H9 (cell line): Measurements from ENCODE around the gene GCNT1. TPM values are rescaled to one million over a fixed set of nuclear protein-coding genes. Genes with fewer than 3 reads are reported as not detected.

Source experiments
- DNase-seq: peaks from one replicate; pipeline ENCODE4 v3.0.0-alpha.2; 2017
- H2AFZ ChIP-seq: one replicate; pipeline ENCODE4 v1.6.1; 2013; ENCODE audit warnings: mild to moderate bottlenecking, low read length, control low read depth, moderate library complexity
- H2AK5ac ChIP-seq: 2 replicates; pipeline ENCODE4 v1.6.1; 2013; ENCODE audit warnings: low read length, control low read depth, mixed read lengths; ENCODE audit not compliant: insufficient read length
- H2BK120ac ChIP-seq: one replicate; pipeline ENCODE4 v1.6.1; 2013; ENCODE audit warnings: low read depth, mild to moderate bottlenecking, low read length, control low read depth, inconsistent platforms; ENCODE audit not compliant: poor library complexity, severe bottlenecking
- H2BK12ac ChIP-seq: 2 replicates; pipeline ENCODE4 v1.6.1; 2013; ENCODE audit warnings: low read length, control low read depth, mixed read lengths, low read depth; ENCODE audit not compliant: insufficient read length
- H2BK15ac ChIP-seq: 2 replicates; pipeline ENCODE4 v1.6.1; 2013; ENCODE audit warnings: low read depth, low read length, control low read depth
- H2BK20ac ChIP-seq: one replicate; pipeline ENCODE4 v1.6.1; 2013; ENCODE audit warnings: low read depth, mild to moderate bottlenecking, low read length, control low read depth, inconsistent platforms; ENCODE audit not compliant: poor library complexity, severe bottlenecking
- H2BK5ac ChIP-seq: 2 replicates; pipeline ENCODE4 v1.6.1; 2013; ENCODE audit warnings: low read length, control low read depth, mixed read lengths; ENCODE audit not compliant: insufficient read length
- H3K14ac ChIP-seq: 2 replicates; pipeline ENCODE4 v1.6.1; 2013; ENCODE audit warnings: low read length, control low read depth; ENCODE audit not compliant: insufficient read depth
- H3K18ac ChIP-seq: 2 replicates; pipeline ENCODE4 v1.6.1; 2013; ENCODE audit warnings: low read depth, mild to moderate bottlenecking, mixed read lengths, low read length, control low read depth; ENCODE audit not compliant: insufficient read length
- H3K23ac ChIP-seq: 2 replicates; pipeline ENCODE4 v1.6.1; 2013; ENCODE audit warnings: low read length, control low read depth, mixed read lengths, low read depth; ENCODE audit not compliant: insufficient read length
- H3K23me2 ChIP-seq: 2 replicates; pipeline ENCODE4 v1.6.1; 2013; ENCODE audit warnings: low read depth, mild to moderate bottlenecking, mixed read lengths, low read length, control low read depth; ENCODE audit not compliant: insufficient read length, poor library complexity, severe bottlenecking
- H3K27ac ChIP-seq: 2 replicates; pipeline ENCODE4 v1.5.1; 2013; ENCODE audit warnings: low read length, control low read depth, mixed read lengths, low read depth; ENCODE audit not compliant: insufficient read length
- H3K27me3 ChIP-seq: 2 replicates; pipeline ENCODE4 v1.6.1; 2013; ENCODE audit warnings: low read length, control low read depth, inconsistent platforms; ENCODE audit not compliant: insufficient read depth
- H3K4ac ChIP-seq: 2 replicates; pipeline ENCODE4 v1.6.1; 2013; ENCODE audit warnings: low read depth, mild to moderate bottlenecking, control low read depth, inconsistent platforms, low read length, moderate library complexity
- H3K4me1 ChIP-seq: 2 replicates; pipeline ENCODE4 v1.6.1; 2013; ENCODE audit warnings: low read length, control low read depth, inconsistent platforms; ENCODE audit not compliant: insufficient read depth
- H3K4me2 ChIP-seq: 2 replicates; pipeline ENCODE4 v1.6.1; 2013; ENCODE audit warnings: low read length, control low read depth, mixed read lengths; ENCODE audit not compliant: insufficient read length, insufficient read depth
- H3K56ac ChIP-seq: 2 replicates; pipeline ENCODE4 v1.6.1; 2013; ENCODE audit warnings: low read depth, mild to moderate bottlenecking, mixed read lengths, low read length, control low read depth; ENCODE audit not compliant: insufficient read length
- H3K79me1 ChIP-seq: 2 replicates; pipeline ENCODE4 v1.6.1; 2013; ENCODE audit warnings: low read depth, mild to moderate bottlenecking, moderate library complexity, low read length, control low read depth, inconsistent platforms; ENCODE audit not compliant: insufficient read depth, poor library complexity, severe bottlenecking
- H3K79me2 ChIP-seq: 2 replicates; pipeline ENCODE4 v1.6.1; 2013; ENCODE audit warnings: low read length, control low read depth, inconsistent platforms; ENCODE audit not compliant: insufficient read depth
- H3K9ac ChIP-seq: 2 replicates; pipeline ENCODE4 v1.6.1; 2013; ENCODE audit warnings: low read length, control low read depth, mixed read lengths; ENCODE audit not compliant: insufficient read length; ENCODE audit errors: extremely low read depth
- H3K9me3 ChIP-seq: one replicate; pipeline ENCODE4 v1.6.1; 2013; ENCODE audit warnings: low read depth, low read length, inconsistent platforms; ENCODE audit not compliant: control insufficient read depth
- H3T11ph ChIP-seq: one replicate; pipeline ENCODE4 v1.6.1; 2013; ENCODE audit warnings: mild to moderate bottlenecking, low read length, control low read depth, inconsistent platforms
- H4K20me1 ChIP-seq: one replicate; pipeline ENCODE4 v1.6.1; 2013; ENCODE audit not compliant: control insufficient read depth, insufficient read length, insufficient read depth
- H4K5ac ChIP-seq: 2 replicates; pipeline ENCODE4 v1.6.1; 2013; ENCODE audit warnings: low read depth, mild to moderate bottlenecking, mixed read lengths, low read length, control low read depth; ENCODE audit not compliant: insufficient read length
- H4K8ac ChIP-seq: replicated peaks from 2 replicates; pipeline ENCODE4 v1.6.1; 2013; ENCODE audit warnings: low read length, control low read depth, mixed read lengths, low read depth; ENCODE audit not compliant: insufficient read length
- H4K91ac ChIP-seq: 2 replicates; pipeline ENCODE4 v1.6.1; 2013; ENCODE audit warnings: low read depth, mild to moderate bottlenecking, moderate library complexity, mixed read lengths, low read length, control low read depth; ENCODE audit not compliant: insufficient read length
- H3K27ac Mint-ChIP-seq, 3 experiments: 2 replicates in 2 of 3; 3 replicates in 1 of 3; pipeline ENCODE4 v1.8.0; 2020 to 2021; ENCODE audit warnings: mixed read lengths in 3 of 3, mild to moderate bottlenecking in 1 of 3, moderate library complexity in 1 of 3
- H3K27me3 Mint-ChIP-seq: 2 replicates; pipeline ENCODE4 v1.8.0; 2021; ENCODE audit warnings: low read depth, mild to moderate bottlenecking, moderate library complexity, mixed read lengths
- H3K36me3 Mint-ChIP-seq, 3 experiments: 2 replicates in 2 of 3; 3 replicates in 1 of 3; pipeline ENCODE4 v1.8.0; 2020 to 2021; ENCODE audit warnings: low read depth in 3 of 3, mixed read lengths in 3 of 3; ENCODE audit not compliant: insufficient read depth in 1 of 3
- H3K4me1 Mint-ChIP-seq, 2 experiments: 2 replicates each; pipeline ENCODE4 v1.8.0; 2020; ENCODE audit warnings: mixed read lengths in 2 of 2
- H3K4me3 Mint-ChIP-seq, 2 experiments: 2 replicates in 1 of 2; 3 replicates in 1 of 2; pipeline ENCODE4 v1.8.0; 2020 to 2021; ENCODE audit warnings: mild to moderate bottlenecking in 2 of 2, mixed read lengths in 2 of 2, moderate library complexity in 1 of 2
- H3K9me3 Mint-ChIP-seq, 2 experiments: 2 replicates in 1 of 2; 3 replicates in 1 of 2; pipeline ENCODE4 v1.8.0; 2020; ENCODE audit warnings: mild to moderate bottlenecking in 2 of 2, mixed read lengths in 2 of 2, moderate library complexity in 1 of 2
- WGBS: extraction: QIAGEN DNeasy Blood & Tissue Kit; methylation state at CpG from one replicate; pipeline ENCODE4 v1.1.7; 2013; ENCODE audit warnings: missing lambda C conversion rate, low lambda C conversion rate, mixed read lengths; ENCODE audit not compliant: insufficient read length; ENCODE audit errors: extremely low coverage; 5-methylcytosine and 5-hydroxymethylcytosine counted together
- total RNA-seq: library from RNA; stranded (reverse); gene quantifications from 2 replicates; pipeline ENCODE4 v1.2.1, GENCODE V29; 2021
- TF ChIP-seq, protein P1 (sequence below): fragments of 200-600 bp; sonication (generic); conservative IDR thresholded peaks from 3 replicates; pipeline ENCODE4 v1.8.0; 2021; ENCODE audit warnings: antibody characterized with exemption, mild to moderate bottlenecking

The GCNT1 gene
- total RNA-seq, 1 experiment from 2014 or later, result 35.6 TPM

DNA sequence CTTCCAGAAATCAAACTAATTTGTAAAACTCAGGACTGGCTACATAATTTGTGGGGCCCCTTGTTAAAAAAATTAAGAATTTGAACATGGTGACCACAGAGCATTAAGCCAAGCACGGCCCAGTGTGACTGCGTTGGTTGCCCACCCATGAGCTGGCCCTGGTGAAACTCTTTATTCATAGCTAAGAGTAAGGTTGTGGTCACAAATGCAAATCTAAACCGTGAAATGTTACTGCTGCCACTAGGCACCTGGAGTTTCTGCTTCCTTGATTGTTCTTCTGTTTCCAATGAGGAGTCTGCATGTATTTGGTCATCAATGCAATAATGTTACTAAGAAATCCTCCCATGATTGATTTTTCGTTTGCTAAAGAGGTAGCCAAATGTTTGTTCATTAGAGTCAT, 4.2 kb downstream of the GCNT1 start:
- H3K27ac ChIP-seq, result no peak overlapping the region
- H2BK5ac ChIP-seq, result no peak overlapping the region
- H3K27me3 ChIP-seq, result peaks cover 3% of the 10 kb centered on the region; the same call in 1 of the 2 replicates
- H4K91ac ChIP-seq, result no peak overlapping the region
- no peak overlapping the region for H2AFZ ChIP-seq
- peaks cover 11% of the 10 kb centered on the region for H3K23me2 ChIP-seq
- Mint-ChIP-seq H3K36me3 (peaks cover 0 to 35% (median 35%) of the 10 kb centered on the region in 3 experiments; a peak in 5 of 7 replicates), H3K27me3 (peaks cover 3% of the 10 kb centered on the region; the same call in 1 of the 2 replicates), H3K4me1 (peaks cover 34 to 37% of the 10 kb centered on the region in 2 experiments), H3K27ac (no peak overlapping the region), H3K4me3 (no peak overlapping the region), H3K9me3 (peaks cover 0 to 3% of the 10 kb centered on the region in 2 experiments; a peak in 2 of 5 replicates)
- TF ChIP-seq, protein P1, sequence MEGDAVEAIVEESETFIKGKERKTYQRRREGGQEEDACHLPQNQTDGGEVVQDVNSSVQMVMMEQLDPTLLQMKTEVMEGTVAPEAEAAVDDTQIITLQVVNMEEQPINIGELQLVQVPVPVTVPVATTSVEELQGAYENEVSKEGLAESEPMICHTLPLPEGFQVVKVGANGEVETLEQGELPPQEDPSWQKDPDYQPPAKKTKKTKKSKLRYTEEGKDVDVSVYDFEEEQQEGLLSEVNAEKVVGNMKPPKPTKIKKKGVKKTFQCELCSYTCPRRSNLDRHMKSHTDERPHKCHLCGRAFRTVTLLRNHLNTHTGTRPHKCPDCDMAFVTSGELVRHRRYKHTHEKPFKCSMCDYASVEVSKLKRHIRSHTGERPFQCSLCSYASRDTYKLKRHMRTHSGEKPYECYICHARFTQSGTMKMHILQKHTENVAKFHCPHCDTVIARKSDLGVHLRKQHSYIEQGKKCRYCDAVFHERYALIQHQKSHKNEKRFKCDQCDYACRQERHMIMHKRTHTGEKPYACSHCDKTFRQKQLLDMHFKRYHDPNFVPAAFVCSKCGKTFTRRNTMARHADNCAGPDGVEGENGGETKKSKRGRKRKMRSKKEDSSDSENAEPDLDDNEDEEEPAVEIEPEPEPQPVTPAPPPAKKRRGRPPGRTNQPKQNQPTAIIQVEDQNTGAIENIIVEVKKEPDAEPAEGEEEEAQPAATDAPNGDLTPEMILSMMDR, result no peak
- DNase-seq, result no peak
- H2BK120ac ChIP-seq, result no peak overlapping the region
- no peaks in the 10 kb centered on the region for H3K9me3 ChIP-seq
- no peak overlapping the region for H3K4ac ChIP-seq
- no peaks in the 10 kb centered on the region for H3K79me1 ChIP-seq
- H3K4me1 ChIP-seq, result no peaks in the 10 kb centered on the region
- H3T11ph ChIP-seq, result no peak overlapping the region
- H4K5ac ChIP-seq, result no peak overlapping the region
- H3K23ac ChIP-seq, result no peak overlapping the region
- H3K56ac ChIP-seq, result no peak overlapping the region
- H3K18ac ChIP-seq, result no peak overlapping the region
- H3K4me2 ChIP-seq, result no peak overlapping the region
- H4K20me1 ChIP-seq, result no peaks in the 10 kb centered on the region
- WGBS, result no CpG with 5 or more reads among the region's 4 CpGs
- H3K14ac ChIP-seq, result no peak overlapping the region
- H2BK12ac ChIP-seq, result no peak overlapping the region
- H2BK20ac ChIP-seq, result no peak overlapping the region
- no peak overlapping the region for H2BK15ac ChIP-seq
- H2AK5ac ChIP-seq, result no peak overlapping the region
- H3K9ac ChIP-seq, result no peak overlapping the region
- H4K8ac ChIP-seq, result no peak overlapping the region
- H3K79me2 ChIP-seq, result no peaks in the 10 kb centered on the region
